Liver (tissue), 9 donors: ENCODE measurements around the gene LAMB1. TPM values are rescaled to one million over a fixed set of nuclear protein-coding genes. Genes with fewer than 3 reads are reported as not detected.

Experiments used
- DNase-seq: peaks from one replicate; pipeline ENCODE4 v3.0.0-alpha.2; 2017; ENCODE audit warnings: low spot score
- H3K27ac ChIP-seq, 2 donors: one replicate each; pipeline ENCODE4 v1.7.0; 2013; ENCODE audit warnings: inconsistent platforms in 2 of 2, low read length in 2 of 2, control low read depth in 1 of 2, low read depth in 1 of 2, mild to moderate bottlenecking in 1 of 2
- H3K27me3 ChIP-seq, 4 donors: one replicate each; pipeline versions ENCODE4 v1.6.1 to v1.7.0; 2013; ENCODE audit warnings: low read length in 3 of 4, inconsistent platforms in 1 of 4, mild to moderate bottlenecking in 1 of 4, moderate library complexity in 1 of 4; ENCODE audit not compliant: control insufficient read depth in 4 of 4, insufficient read depth in 4 of 4
- H3K36me3 ChIP-seq, 4 donors: one replicate each; pipeline versions ENCODE4 v1.6.1 to v1.7.0; 2013; ENCODE audit warnings: low read length in 3 of 4, mild to moderate bottlenecking in 3 of 4, low read depth in 1 of 4, moderate library complexity in 1 of 4; ENCODE audit not compliant: control insufficient read depth in 4 of 4, insufficient read depth in 3 of 4
- H3K4me1 ChIP-seq, 4 donors: one replicate each; pipeline versions ENCODE4 v1.6.1 to v1.7.0; 2013; ENCODE audit warnings: low read length in 3 of 4, mild to moderate bottlenecking in 3 of 4, moderate library complexity in 1 of 4; ENCODE audit not compliant: control insufficient read depth in 4 of 4, insufficient read depth in 4 of 4
- H3K4me3 ChIP-seq, 3 donors: one replicate each; pipeline versions ENCODE4 v1.6.1 to v1.7.0; 2013; ENCODE audit warnings: low read length in 3 of 3, control low read depth in 1 of 3, low read depth in 1 of 3, mild to moderate bottlenecking in 1 of 3
- H3K9ac ChIP-seq, 2 donors: one replicate each; pipeline ENCODE4 v1.7.0; 2013; ENCODE audit warnings: low read length in 2 of 2, mild to moderate bottlenecking in 2 of 2, moderate library complexity in 2 of 2, control low read depth in 1 of 2, low read depth in 1 of 2
- H3K9me3 ChIP-seq, 4 donors: one replicate each; pipeline versions ENCODE4 v1.6.1 to v1.7.0; 2013; ENCODE audit warnings: low read length in 3 of 4; ENCODE audit not compliant: control insufficient read depth in 4 of 4
- FOXA1 ChIP-seq: IDR thresholded peaks from 2 replicates; pipeline ENCODE4 v1.6.1; 2016; ENCODE audit warnings: antibody characterized with exemption
- FOXA2 ChIP-seq: IDR thresholded peaks from 2 replicates; pipeline ENCODE4 v1.6.1; 2016; ENCODE audit warnings: antibody characterized with exemption
- HNF4A ChIP-seq, 2 donors: conservative IDR thresholded peaks; 2 replicates each; pipeline ENCODE4 v1.6.1; 2016; ENCODE audit warnings: antibody characterized with exemption in 2 of 2, mild to moderate bottlenecking in 2 of 2
- HNF4G ChIP-seq: IDR thresholded peaks from 2 replicates; pipeline ENCODE4 v1.6.1; 2016; ENCODE audit warnings: antibody characterized with exemption
- JUND ChIP-seq, 2 donors: IDR thresholded peaks; 2 replicates each; pipeline ENCODE4 v1.6.1; 2016; ENCODE audit warnings: antibody characterized with exemption in 2 of 2
- NR2F2 ChIP-seq: IDR thresholded peaks from 2 replicates; pipeline ENCODE4 v1.6.1; 2016; ENCODE audit warnings: antibody characterized with exemption
- RAD21 ChIP-seq, 2 donors: IDR thresholded peaks; 2 replicates each; pipeline ENCODE4 v1.6.1; 2016; ENCODE audit warnings: antibody characterized with exemption in 2 of 2, mild to moderate bottlenecking in 2 of 2
- REST ChIP-seq: IDR thresholded peaks from 2 replicates; pipeline ENCODE4 v1.6.1; 2016; ENCODE audit warnings: antibody characterized with exemption, mild to moderate bottlenecking
- RXRA ChIP-seq, 2 donors: IDR thresholded peaks; 2 replicates each; pipeline ENCODE4 v1.6.1; 2017 to 2018; ENCODE audit warnings: antibody characterized with exemption in 2 of 2, mild to moderate bottlenecking in 1 of 2
- SP1 ChIP-seq: IDR thresholded peaks from 2 replicates; pipeline ENCODE4 v1.6.1; 2018; ENCODE audit warnings: antibody characterized with exemption, mild to moderate bottlenecking
- TAF1 ChIP-seq: conservative IDR thresholded peaks from 2 replicates; pipeline ENCODE4 v1.6.1; 2016; ENCODE audit warnings: antibody characterized with exemption, mild to moderate bottlenecking
- YY1 ChIP-seq: IDR thresholded peaks from 2 replicates; pipeline ENCODE4 v1.6.1; 2016; ENCODE audit warnings: antibody characterized with exemption, mild to moderate bottlenecking
- WGBS: extraction: QIAGEN DNeasy Blood & Tissue Kit; methylation state at CpG from one replicate; pipeline ENCODE4 v1.1.7; 2013; 5-methylcytosine and 5-hydroxymethylcytosine counted together
- polyA plus RNA-seq, 2 donors: library from polyadenylated mRNA; stranded (reverse) in 1 of 2; unstranded in 1 of 2; fragments of 200-250 nt in 1 of 2; fragments of >200 nt in 1 of 2; fragmentation: Nextera tagmentation in 1 of 2; extraction: Ambion mirVana in 1 of 2; gene quantifications; one replicate each; pipeline versions ENCODE4 v1.2.1 to v1.2.3, GENCODE V29; 2013 to 2015
- total RNA-seq, 2 donors: library from RNA; depleted of rRNA; stranded (reverse); fragments of >200 nt; gene quantifications; one replicate each; pipeline ENCODE4 v1.2.3, GENCODE V29; 2014
- TF ChIP-seq, protein P1 (sequence below): IDR thresholded peaks from 2 replicates; pipeline ENCODE4 v1.6.1; 2016; ENCODE audit warnings: antibody characterized with exemption
- TF ChIP-seq, protein P2 (sequence below): IDR thresholded peaks from 2 replicates; pipeline ENCODE4 v1.6.1; 2016; ENCODE audit warnings: antibody characterized with exemption
- TF ChIP-seq, protein P3 (sequence below): fragments of 150-350 bp; IDR thresholded peaks from 2 replicates; pipeline ENCODE4 v1.5.1; 2017; ENCODE audit warnings: improper control_type of control experiment, low read depth, low read length; ENCODE audit not compliant: missing input control
- TF ChIP-seq, protein P4 (sequence below): IDR thresholded peaks from 2 replicates; pipeline ENCODE4 v1.6.1; 2016; ENCODE audit warnings: antibody characterized with exemption
- donor health status: healthy.
- donor health status: healthy.
- donor health status: healthy.
- donor health status: healthy.
- donor health status: healthy.

Gene LAMB1
- total and polyA plus RNA-seq, 4 donors, result 12.6 to 63.1 (median 25.8) TPM

DNA sequence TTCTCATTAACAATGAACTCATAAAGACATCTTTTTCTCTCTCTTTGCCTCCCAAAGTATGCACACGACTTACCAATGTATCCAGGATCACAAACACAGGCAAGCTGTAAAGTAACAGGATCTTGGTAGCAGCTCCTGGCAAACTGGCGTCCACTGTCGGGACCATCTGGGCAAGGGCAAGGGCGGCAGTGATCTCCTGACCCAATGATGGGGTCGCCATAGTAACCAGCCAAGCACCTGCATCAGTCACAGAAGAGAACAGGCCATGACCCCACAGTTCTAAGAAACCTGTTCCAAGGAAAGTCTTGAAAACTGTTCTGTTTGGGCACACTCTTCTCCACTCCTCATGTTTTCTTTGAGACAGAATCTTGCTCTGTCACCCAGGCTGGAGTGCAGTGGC lies 47.6 kb downstream of the LAMB1 start:
- Histone ChIP-seq H3K4me1 (no peaks in the 10 kb centered on the region), H3K27ac (no peak overlapping the region), H3K36me3 (peaks cover 0 to 2% (median 0%) of the 10 kb centered on the region in 4 donors), H3K9ac (no peak overlapping the region), H3K4me3 (no peak overlapping the region), H3K27me3 (no peaks in the 10 kb centered on the region), H3K9me3 (no peaks in the 10 kb centered on the region)
- TF ChIP-seq TAF1 (no peak), RXRA (IDR thresholded peaks at IDR 0.05) (no peak)
- WGBS, result 90% methylated on average over 5 of the region's 5 CpGs
- no peak for DNase-seq

DNA sequence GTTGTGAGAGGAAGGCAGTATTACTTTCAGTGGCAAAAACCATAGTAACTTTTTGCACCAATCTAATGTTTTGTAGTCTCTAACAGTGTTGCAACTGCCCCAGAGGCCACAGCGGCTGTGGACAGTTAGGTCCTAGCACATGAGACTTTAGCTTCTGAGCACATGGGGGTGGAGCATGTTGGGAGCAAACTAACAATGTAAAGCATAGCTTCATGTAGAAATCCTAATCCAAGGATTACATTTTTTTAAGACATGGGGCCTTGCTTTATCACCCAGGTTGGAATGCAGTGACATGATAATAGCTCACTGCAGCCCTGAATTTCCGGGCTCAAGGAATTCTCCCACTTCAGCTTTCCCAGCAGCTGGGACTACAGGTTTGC lies 49.0 kb downstream of the LAMB1 start:
- Histone ChIP-seq H3K4me1 (peaks cover 0 to 7% (median 0%) of the 10 kb centered on the region in 4 donors), H3K9me3 (no peaks in the 10 kb centered on the region), H3K27me3 (no peaks in the 10 kb centered on the region), H3K27ac (no peak overlapping the region), H3K36me3 (no peaks in the 10 kb centered on the region), H3K4me3 (no peak overlapping the region), H3K9ac (no peak overlapping the region)
- no peak for DNase-seq
- 49% methylated on average over 2 of the region's 2 CpGs for WGBS
- TF ChIP-seq HNF4A (conservative IDR thresholded peaks at IDR 0.05) (peak; percentile 22 to 36), FOXA2 (no peak), RXRA (IDR thresholded peaks at IDR 0.05) (no peak), REST (no peak)

DNA sequence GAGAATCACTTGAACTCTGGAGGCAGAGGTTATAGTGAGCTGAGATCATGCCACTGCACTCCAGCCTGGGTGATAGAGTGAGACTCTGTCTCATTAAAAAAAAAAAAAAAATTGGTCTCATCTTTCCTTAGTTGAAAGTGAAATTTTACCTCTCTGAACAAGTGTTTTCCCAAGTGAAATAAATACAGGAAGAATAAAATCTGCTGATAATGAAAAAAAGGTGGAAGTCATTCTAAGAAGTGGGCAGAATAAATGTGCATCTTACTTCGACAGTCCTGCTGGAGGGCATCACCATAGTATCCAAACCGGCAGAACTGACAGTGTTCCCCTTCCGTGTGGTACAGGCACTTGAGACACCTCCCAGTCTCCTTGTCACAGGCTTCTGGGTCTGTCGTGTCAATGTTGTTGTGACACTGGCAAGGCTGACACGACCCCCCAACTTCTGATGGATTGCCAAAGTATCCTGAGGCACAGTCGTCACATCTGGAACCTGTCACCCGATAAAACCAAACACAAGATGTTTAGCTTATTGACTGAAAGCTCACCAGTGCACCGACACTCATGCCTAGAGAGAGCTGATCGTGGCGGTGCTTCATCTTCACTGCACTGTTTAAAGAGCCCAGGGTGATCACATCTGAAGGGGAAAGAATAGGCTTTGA lies 49.6 kb downstream of the LAMB1 start:
- Histone ChIP-seq H3K4me1 (peaks cover 0 to 9% (median 0%) of the 10 kb centered on the region in 4 donors), H3K27ac (no peak overlapping the region), H3K9ac (no peak overlapping the region), H3K27me3 (no peaks in the 10 kb centered on the region), H3K4me3 (no peak overlapping the region), H3K9me3 (no peaks in the 10 kb centered on the region), H3K36me3 (no peaks in the 10 kb centered on the region)
- TF ChIP-seq RAD21 (IDR thresholded peaks at IDR 0.05) (no peak), JUND (IDR thresholded peaks at IDR 0.05) (no peak), HNF4G (no peak), NR2F2 (no peak), RXRA (IDR thresholded peaks at IDR 0.05) (no peak), FOXA1 (no peak), HNF4A (conservative IDR thresholded peaks at IDR 0.05) (no peak), YY1 (no peak), SP1 (no peak), REST (no peak), FOXA2 (no peak)
- TF ChIP-seq, protein P1, sequence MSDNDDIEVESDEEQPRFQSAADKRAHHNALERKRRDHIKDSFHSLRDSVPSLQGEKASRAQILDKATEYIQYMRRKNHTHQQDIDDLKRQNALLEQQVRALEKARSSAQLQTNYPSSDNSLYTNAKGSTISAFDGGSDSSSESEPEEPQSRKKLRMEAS, result no peak
- TF ChIP-seq, protein P2, sequence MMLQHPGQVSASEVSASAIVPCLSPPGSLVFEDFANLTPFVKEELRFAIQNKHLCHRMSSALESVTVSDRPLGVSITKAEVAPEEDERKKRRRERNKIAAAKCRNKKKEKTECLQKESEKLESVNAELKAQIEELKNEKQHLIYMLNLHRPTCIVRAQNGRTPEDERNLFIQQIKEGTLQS, result no peak
- TF ChIP-seq, protein P3, sequence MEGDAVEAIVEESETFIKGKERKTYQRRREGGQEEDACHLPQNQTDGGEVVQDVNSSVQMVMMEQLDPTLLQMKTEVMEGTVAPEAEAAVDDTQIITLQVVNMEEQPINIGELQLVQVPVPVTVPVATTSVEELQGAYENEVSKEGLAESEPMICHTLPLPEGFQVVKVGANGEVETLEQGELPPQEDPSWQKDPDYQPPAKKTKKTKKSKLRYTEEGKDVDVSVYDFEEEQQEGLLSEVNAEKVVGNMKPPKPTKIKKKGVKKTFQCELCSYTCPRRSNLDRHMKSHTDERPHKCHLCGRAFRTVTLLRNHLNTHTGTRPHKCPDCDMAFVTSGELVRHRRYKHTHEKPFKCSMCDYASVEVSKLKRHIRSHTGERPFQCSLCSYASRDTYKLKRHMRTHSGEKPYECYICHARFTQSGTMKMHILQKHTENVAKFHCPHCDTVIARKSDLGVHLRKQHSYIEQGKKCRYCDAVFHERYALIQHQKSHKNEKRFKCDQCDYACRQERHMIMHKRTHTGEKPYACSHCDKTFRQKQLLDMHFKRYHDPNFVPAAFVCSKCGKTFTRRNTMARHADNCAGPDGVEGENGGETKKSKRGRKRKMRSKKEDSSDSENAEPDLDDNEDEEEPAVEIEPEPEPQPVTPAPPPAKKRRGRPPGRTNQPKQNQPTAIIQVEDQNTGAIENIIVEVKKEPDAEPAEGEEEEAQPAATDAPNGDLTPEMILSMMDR, result no peak
- TF ChIP-seq, protein P4, sequence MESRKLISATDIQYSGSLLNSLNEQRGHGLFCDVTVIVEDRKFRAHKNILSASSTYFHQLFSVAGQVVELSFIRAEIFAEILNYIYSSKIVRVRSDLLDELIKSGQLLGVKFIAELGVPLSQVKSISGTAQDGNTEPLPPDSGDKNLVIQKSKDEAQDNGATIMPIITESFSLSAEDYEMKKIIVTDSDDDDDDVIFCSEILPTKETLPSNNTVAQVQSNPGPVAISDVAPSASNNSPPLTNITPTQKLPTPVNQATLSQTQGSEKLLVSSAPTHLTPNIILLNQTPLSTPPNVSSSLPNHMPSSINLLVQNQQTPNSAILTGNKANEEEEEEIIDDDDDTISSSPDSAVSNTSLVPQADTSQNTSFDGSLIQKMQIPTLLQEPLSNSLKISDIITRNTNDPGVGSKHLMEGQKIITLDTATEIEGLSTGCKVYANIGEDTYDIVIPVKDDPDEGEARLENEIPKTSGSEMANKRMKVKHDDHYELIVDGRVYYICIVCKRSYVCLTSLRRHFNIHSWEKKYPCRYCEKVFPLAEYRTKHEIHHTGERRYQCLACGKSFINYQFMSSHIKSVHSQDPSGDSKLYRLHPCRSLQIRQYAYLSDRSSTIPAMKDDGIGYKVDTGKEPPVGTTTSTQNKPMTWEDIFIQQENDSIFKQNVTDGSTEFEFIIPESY, result no peak
- 49% methylated on average over 10 of the region's 10 CpGs for WGBS
- no peak for DNase-seq
